ENCODE measurements around the gene ZNF800. TPM values are rescaled to one million over a fixed set of nuclear protein-coding genes. Genes with fewer than 3 reads are reported as not detected.

The ZNF800 gene
- total RNA-seq, 2 donors from 2014 or later = 13.8 to 16.8 TPM

DNA sequence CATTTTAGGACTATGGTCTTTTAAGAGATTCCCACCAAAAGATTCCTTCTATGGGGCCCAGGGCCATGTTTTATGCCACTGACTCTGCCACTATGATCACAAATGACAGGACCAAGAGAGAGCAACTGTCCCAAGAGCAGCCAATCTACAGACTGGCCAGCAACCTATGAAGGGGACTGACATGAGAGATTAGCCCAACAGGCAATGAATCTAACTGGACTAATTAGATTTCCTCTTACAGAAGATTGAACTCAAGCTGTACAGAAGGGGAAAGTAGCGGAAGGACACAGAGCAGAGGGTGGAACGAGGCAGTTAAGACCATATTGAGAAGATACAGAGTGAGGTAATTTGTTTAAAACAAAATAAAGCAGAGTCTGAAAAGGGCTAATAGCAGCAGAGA, 25.8 kb downstream of the ZNF800 start:
- H3K9me3 ChIP-seq (ENCODE audit: control insufficient read depth, low read length) = no peaks in the 10 kb centered on the region
- Mint-ChIP-seq H3K27me3 (ENCODE audit: insufficient read depth) (no peaks in the 10 kb centered on the region), H3K27ac (no peak overlapping the region), H3K36me3 (ENCODE audit: low read depth) (peaks cover 3% of the 10 kb centered on the region), H3K4me1 (peaks cover 7% of the 10 kb centered on the region), H3K9me3 (no peaks in the 10 kb centered on the region), H3K4me3 (no peak overlapping the region)
- 88% methylated on average over 2 of the region's 2 CpGs for WGBS, 2 experiments (ENCODE audit: insufficient coverage in 1 of 2, insufficient read length in 1 of 2)
- no peaks in the 10 kb centered on the region for H3K4me1 ChIP-seq (ENCODE audit: control insufficient read depth, insufficient read depth, low read length)
- H3K36me3 ChIP-seq (ENCODE audit: control insufficient read depth, insufficient read depth, low read length) = peaks cover 12% of the 10 kb centered on the region
- no peak for DNase-seq
- no peak overlapping the region for H3K4me3 ChIP-seq (ENCODE audit: low read length)
- TF ChIP-seq, protein P1, sequence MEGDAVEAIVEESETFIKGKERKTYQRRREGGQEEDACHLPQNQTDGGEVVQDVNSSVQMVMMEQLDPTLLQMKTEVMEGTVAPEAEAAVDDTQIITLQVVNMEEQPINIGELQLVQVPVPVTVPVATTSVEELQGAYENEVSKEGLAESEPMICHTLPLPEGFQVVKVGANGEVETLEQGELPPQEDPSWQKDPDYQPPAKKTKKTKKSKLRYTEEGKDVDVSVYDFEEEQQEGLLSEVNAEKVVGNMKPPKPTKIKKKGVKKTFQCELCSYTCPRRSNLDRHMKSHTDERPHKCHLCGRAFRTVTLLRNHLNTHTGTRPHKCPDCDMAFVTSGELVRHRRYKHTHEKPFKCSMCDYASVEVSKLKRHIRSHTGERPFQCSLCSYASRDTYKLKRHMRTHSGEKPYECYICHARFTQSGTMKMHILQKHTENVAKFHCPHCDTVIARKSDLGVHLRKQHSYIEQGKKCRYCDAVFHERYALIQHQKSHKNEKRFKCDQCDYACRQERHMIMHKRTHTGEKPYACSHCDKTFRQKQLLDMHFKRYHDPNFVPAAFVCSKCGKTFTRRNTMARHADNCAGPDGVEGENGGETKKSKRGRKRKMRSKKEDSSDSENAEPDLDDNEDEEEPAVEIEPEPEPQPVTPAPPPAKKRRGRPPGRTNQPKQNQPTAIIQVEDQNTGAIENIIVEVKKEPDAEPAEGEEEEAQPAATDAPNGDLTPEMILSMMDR (conservative IDR thresholded peaks at IDR 0.05) = no peak
- H3K27ac ChIP-seq (ENCODE audit: low read depth, low read length) = no peak overlapping the region
- no peaks in the 10 kb centered on the region for H3K27me3 ChIP-seq (ENCODE audit: control insufficient read depth, insufficient read depth, low read length, poor library complexity, severe bottlenecking)
- H3K9ac ChIP-seq (ENCODE audit: extremely low read depth, low read length, poor library complexity, severe bottlenecking) = no peak overlapping the region

DNA sequence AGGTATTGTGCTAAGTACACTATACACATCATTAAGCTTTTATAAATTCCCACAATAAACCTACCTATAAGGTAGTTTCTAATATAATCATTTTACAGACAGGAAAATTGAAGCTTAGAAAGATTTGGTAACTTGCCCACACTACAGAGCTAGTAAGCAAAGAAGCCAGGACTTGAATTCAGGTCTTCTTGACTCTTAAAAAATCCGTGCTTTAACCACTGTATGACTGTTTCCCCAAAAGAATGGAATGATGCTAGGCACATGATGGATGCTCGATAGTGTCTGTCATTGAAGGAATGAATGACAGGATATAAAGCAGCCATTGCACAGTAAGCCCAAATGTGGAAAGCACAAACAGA, 26.6 kb downstream of the ZNF800 start:
- no peak for DNase-seq
- Histone ChIP-seq H3K4me1 (ENCODE audit: control insufficient read depth, insufficient read depth, low read length) (no peaks in the 10 kb centered on the region), H3K27ac (ENCODE audit: low read depth, low read length) (no peak overlapping the region), H3K9ac (ENCODE audit: extremely low read depth, low read length, poor library complexity, severe bottlenecking) (no peak overlapping the region), H3K4me3 (ENCODE audit: low read length) (no peak overlapping the region), H3K36me3 (ENCODE audit: control insufficient read depth, insufficient read depth, low read length) (peaks cover 6% of the 10 kb centered on the region), H3K27me3 (ENCODE audit: control insufficient read depth, insufficient read depth, low read length, poor library complexity, severe bottlenecking) (no peaks in the 10 kb centered on the region), H3K9me3 (ENCODE audit: control insufficient read depth, low read length) (no peaks in the 10 kb centered on the region)
- peaks cover 7% of the 10 kb centered on the region for H3K4me1 Mint-ChIP-seq
- peaks cover 2% of the 10 kb centered on the region for H3K36me3 Mint-ChIP-seq (ENCODE audit: low read depth)
- no peak overlapping the region for H3K27ac Mint-ChIP-seq
- no peaks in the 10 kb centered on the region for H3K9me3 Mint-ChIP-seq
- H3K4me3 Mint-ChIP-seq = no peak overlapping the region
- TF ChIP-seq, protein P1 (conservative IDR thresholded peaks at IDR 0.05) = no peak
- H3K27me3 Mint-ChIP-seq (ENCODE audit: insufficient read depth) = no peaks in the 10 kb centered on the region
- 92 to 100% methylated on average over 2 of the region's 2 CpGs for WGBS, 2 experiments (ENCODE audit: insufficient coverage in 1 of 2, insufficient read length in 1 of 2)

DNA sequence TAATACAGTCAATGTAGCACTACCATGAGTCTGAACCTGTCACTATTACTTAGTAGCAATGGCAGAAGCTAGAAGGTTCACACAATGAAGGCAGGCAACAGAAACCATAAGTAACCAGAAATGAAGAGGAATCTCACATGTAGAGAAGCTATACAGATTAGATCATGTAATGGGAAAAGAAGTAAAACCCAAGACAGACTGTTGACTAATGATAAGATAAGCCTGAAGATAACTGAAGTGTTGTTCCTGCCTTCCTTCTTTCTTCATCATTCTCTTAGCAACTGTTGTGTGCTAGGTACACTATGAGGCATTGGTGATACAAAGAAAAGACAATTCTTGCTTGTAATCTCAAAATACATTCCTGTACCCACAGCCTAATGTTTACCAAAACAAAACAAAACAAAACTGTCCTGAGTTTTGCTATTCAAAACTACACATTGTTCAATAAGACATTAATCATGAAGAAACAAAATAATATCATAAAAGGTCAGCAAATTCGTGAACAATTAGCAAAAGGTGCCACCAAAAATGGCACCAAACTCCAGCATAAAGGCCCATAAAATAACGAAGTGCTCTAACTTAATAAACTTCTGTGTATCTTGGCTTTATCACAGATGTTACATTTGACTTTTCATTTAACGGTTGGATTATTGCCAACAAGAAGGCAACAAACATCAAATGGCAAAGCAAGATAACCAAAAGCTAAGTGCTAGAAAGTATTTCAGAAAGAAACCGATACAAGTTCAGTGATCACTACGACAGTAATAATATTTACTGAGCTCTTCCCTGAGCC, 27.1 kb downstream of the ZNF800 start:
- no peaks in the 10 kb centered on the region for H3K27me3 Mint-ChIP-seq (ENCODE audit: insufficient read depth)
- no peak overlapping the region for H3K4me3 ChIP-seq (ENCODE audit: low read length)
- no peaks in the 10 kb centered on the region for H3K27me3 ChIP-seq (ENCODE audit: control insufficient read depth, insufficient read depth, low read length, poor library complexity, severe bottlenecking)
- H3K4me1 ChIP-seq (ENCODE audit: control insufficient read depth, insufficient read depth, low read length) = no peaks in the 10 kb centered on the region
- H3K36me3 ChIP-seq (ENCODE audit: control insufficient read depth, insufficient read depth, low read length) = peaks cover 7% of the 10 kb centered on the region
- H3K9ac ChIP-seq (ENCODE audit: extremely low read depth, low read length, poor library complexity, severe bottlenecking) = no peak overlapping the region
- no peak overlapping the region for H3K27ac ChIP-seq (ENCODE audit: low read depth, low read length)
- TF ChIP-seq, protein P1 (conservative IDR thresholded peaks at IDR 0.05) = no peak
- H3K4me1 Mint-ChIP-seq = peaks cover 7% of the 10 kb centered on the region
- no peak overlapping the region for H3K27ac Mint-ChIP-seq
- peaks cover 4% of the 10 kb centered on the region for H3K36me3 Mint-ChIP-seq (ENCODE audit: low read depth)
- DNase-seq = no peak
- H3K4me3 Mint-ChIP-seq = no peak overlapping the region
- 92 to 100% methylated on average over 3 to 5 of the region's 5 CpGs for WGBS, 2 experiments (ENCODE audit: insufficient coverage in 1 of 2, insufficient read length in 1 of 2)
- no peaks in the 10 kb centered on the region for H3K9me3 ChIP-seq (ENCODE audit: control insufficient read depth, low read length)
- H3K9me3 Mint-ChIP-seq = no peaks in the 10 kb centered on the region

All from endodermal cell (in vitro differentiated cells).